ENCODE results near the gene CASP3.
"Not testable (repeated sequence)": the region's sequence is repeated elsewhere in the genome, so short reads cannot be mapped to it uniquely, and the experiment has no call there.

The CASP3 gene

GRCh38 chr4:184593461-184593860 is 55.8 kb downstream of the CASP3 start:
- DNase-seq = no peak

- DNase-seq = not testable (repeated sequence)
Measured at GRCh38 chr4:184591747-184592270, 57.4 kb downstream of the CASP3 start.

GRCh38 chr4:184591070-184591677 is 58.1 kb downstream of the CASP3 start:
- no peak for DNase-seq

- no peak for DNase-seq
Measured at GRCh38 chr4:184590196-184590595, 59.1 kb downstream of the CASP3 start.

GRCh38 chr4:184588893-184589292 is 60.4 kb downstream of the CASP3 start:
- no peak for DNase-seq

GRCh38 chr4:184587701-184588100 is 61.5 kb downstream of the CASP3 start:
- no peak for DNase-seq

GRCh38 chr4:184587221-184587620 is 62.0 kb downstream of the CASP3 start:
- no peak for DNase-seq

- peak; percentile 39 for DNase-seq
Measured at GRCh38 chr4:184583738-184584502, 65.3 kb downstream of the CASP3 start.
